NB4 (cell line): ENCODE results near the gene COA1.

Experiments
- DNase-seq: peaks from one replicate; pipeline ENCODE4 v3.0.0; 2010; ENCODE audit warnings: low read depth
- H3K4me3 ChIP-seq: one replicate; pipeline ENCODE4 v1.5.1; 2011; ENCODE audit warnings: mild to moderate bottlenecking, low read depth, low read length, moderate library complexity
- MYC ChIP-seq: IDR thresholded peaks from 2 replicates; pipeline ENCODE4 v1.6.1; 2011; ENCODE audit warnings: low read depth, low read length
- POLR2A ChIP-seq: IDR thresholded peaks from 2 replicates; pipeline ENCODE4 v1.6.1; 2011; ENCODE audit warnings: mild to moderate bottlenecking; ENCODE audit not compliant: insufficient read length; ENCODE audit errors: extremely low read depth
- TF ChIP-seq, protein P1 (sequence below): IDR thresholded peaks from 2 replicates; pipeline ENCODE4 v1.6.1; 2011; ENCODE audit warnings: low read depth, low read length
- TF ChIP-seq, protein P2 (sequence below): IDR thresholded peaks from one replicate; pipeline ENCODE4 v1.5.1; 2012; ENCODE audit warnings: low read depth, low read length

The COA1 gene

DNA sequence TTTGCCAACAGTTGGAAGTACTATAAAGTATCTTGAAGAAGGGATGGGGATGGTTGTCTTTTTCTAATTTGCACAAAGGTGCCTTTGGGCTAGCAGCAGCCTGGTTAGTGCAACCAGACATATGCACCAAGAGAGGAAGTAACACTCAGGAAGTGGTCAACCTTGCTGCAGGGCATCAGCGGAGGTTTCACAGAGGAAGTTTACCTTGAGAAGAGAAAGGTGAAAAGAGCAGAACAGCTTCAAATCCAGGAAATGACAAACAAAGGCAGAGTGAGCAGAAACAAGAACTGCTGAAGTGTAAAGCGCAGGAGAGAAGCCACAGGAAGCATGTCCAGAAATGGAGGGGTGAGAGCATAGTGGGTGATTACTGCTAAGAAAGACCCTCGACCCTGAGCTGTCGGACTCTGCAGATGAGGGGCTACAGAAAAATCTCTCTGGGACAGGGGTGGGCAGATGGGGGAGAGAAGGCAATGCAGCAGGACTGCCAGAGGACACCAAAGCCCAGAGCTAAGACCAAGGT lies 79.5 kb downstream of the COA1 start:
- H3K4me3 ChIP-seq, result peak overlapping the region; percentile 8
- no peak for TF ChIP-seq MYC
- TF ChIP-seq POLR2A, result no peak
- TF ChIP-seq, protein P1, sequence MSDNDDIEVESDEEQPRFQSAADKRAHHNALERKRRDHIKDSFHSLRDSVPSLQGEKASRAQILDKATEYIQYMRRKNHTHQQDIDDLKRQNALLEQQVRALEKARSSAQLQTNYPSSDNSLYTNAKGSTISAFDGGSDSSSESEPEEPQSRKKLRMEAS, result 0 out of 2 replicates have a peak, but pooled peaks have one; percentile 18
- DNase-seq, result peak; percentile 87

DNA sequence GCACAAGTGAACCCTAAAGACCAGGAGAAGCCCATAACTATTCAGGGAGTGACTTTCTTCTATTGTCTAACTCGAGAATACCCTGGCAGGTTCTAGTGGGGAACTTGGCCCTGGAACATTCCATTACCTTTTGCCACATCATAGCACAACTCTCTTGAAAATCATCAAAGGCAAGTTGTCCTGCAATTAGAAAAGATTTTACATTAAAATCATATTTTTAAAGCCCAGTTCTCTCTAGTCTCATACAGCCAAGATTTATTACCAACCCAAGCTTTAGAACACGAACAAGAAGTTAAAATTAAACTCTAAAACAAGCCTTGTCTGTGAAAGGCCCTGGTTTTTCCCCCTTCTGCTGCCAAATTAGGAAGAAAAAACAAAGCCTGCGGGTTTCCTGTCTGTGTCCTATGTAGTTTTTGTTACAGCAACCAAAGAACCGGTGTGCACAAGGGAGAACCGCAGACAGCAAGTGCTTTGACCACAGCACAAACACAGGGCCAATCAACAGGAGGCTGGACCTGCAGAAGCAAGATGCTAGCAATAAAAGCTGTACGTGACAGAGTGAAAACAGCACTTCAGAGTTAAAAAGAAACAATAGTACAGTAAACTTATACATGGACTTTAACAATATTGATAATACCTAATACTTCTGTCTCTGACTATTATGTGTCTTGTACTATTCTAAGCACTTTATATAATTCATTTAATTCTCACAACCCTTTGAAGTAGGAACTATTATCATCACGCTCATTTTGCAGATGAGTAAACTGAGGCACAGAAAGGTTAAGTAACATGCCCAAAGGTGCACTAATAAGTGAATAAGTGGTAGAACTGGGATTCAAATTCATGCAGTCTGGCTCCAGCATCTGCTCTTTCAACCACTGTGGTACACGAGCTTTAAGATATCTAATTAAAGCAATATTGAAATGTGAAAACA lies 80.6 kb downstream of the COA1 start:
- peak; percentile 85 for DNase-seq
- H3K4me3 ChIP-seq, result no peak overlapping the region
- TF ChIP-seq, protein P2, sequence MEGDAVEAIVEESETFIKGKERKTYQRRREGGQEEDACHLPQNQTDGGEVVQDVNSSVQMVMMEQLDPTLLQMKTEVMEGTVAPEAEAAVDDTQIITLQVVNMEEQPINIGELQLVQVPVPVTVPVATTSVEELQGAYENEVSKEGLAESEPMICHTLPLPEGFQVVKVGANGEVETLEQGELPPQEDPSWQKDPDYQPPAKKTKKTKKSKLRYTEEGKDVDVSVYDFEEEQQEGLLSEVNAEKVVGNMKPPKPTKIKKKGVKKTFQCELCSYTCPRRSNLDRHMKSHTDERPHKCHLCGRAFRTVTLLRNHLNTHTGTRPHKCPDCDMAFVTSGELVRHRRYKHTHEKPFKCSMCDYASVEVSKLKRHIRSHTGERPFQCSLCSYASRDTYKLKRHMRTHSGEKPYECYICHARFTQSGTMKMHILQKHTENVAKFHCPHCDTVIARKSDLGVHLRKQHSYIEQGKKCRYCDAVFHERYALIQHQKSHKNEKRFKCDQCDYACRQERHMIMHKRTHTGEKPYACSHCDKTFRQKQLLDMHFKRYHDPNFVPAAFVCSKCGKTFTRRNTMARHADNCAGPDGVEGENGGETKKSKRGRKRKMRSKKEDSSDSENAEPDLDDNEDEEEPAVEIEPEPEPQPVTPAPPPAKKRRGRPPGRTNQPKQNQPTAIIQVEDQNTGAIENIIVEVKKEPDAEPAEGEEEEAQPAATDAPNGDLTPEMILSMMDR, result no peak
- TF ChIP-seq MYC, result peak; percentile 52; the same call in 1 of the 2 replicates

- peak; percentile 81 for DNase-seq
- TF ChIP-seq POLR2A, result no peak
- TF ChIP-seq, protein P1, result no peak
- TF ChIP-seq, protein P2, result no peak
- 0 out of 2 replicates have a peak, but pooled peaks have one; percentile 30 for TF ChIP-seq MYC
- no peak overlapping the region for H3K4me3 ChIP-seq
These were observed 81.5 kb downstream of the COA1 start for GRCh38 chr7:43647673-43648472.

GRCh38 chr7:43647339-43647672 lies 82.0 kb downstream of the COA1 start:
- no peak overlapping the region for H3K4me3 ChIP-seq
- DNase-seq, result no peak
- TF ChIP-seq, protein P1, result no peak
- TF ChIP-seq MYC (no peak), POLR2A (no peak)
- TF ChIP-seq, protein P2, result no peak

DNA sequence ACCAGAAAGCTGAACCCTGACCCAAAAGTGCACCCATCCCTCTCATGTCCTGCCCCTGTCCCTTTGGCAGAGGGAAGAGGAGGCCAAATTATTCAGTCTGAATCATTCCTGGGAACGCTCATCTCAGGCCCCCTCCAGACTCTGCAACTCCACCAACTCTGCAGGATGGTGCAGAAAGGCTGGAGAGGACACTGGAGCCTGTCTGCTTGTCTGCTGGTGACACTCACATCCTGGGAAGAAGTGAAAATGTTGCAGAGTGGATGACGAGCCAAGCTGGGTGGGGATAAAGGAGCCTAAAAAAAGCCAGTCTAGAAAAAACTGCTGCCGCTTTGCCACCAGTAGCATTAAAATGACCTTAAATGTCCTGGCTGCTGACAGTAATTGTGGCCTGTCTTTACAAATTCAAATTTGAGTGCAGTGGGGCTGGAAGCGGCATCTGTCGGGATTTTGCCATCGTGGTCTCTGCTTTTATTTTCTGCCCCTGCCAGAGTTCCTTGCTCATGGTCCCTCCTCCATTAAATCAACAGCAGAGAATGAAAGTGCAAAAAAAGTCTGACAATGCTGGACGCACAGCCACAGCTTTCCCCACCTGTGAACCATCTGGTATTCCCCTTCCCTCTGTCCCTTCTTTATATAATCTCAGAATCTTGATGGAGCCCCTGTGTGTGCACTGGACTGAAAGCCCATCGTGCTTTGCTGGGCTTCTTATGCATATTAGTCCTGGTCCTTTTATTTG lies 82.6 kb downstream of the COA1 start:
- DNase-seq, result no peak
- TF ChIP-seq MYC (no peak), POLR2A (no peak)
- TF ChIP-seq, protein P1, result no peak
- TF ChIP-seq, protein P2, result no peak
- H3K4me3 ChIP-seq, result no peak overlapping the region
